HG03060 (cell line): ENCODE results near the gene WWC1.

ENCODE experiments used
- ATAC-seq: cut with Tn5 transposase; IDR thresholded peaks from one replicate; pipeline ENCODE4 v1.9.1; 2021; ENCODE audit warnings: low read depth, moderate number of reproducible peaks; ENCODE audit not compliant: unreplicated experiment

Gene WWC1

DNA sequence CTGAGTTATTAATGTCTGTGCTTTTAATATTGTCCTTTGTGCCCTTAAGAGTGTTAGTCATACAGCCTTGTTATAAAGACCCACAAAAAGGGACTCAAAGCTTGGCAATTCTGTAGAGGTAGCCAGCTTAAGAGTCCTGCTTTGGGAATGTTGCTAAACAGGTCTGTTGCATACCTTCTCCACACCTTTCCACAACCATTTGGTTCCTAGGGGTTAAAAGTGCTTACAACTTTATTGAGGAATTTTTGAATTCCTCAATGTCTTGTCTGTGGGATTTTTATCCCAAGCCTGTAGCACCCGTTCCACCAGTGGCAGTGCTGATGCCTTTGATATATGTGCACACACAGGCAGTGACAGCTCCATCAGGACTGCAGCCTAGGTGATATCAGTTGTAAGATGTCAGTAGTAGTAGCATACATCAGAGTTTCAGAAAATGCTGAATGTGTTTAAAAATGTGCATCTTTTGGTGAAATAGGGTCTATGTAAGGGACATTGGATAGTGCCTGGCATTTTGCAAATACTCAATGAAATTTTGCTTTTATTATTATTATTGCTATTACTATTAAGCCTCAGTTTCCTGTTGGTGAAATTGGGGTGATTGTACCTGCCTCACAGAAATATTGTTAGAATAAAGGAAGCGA lies 68.5 kb downstream of the WWC1 start:
- no peak for ATAC-seq

- ATAC-seq: no peak
Observed at GRCh38 chr5:168360521-168361285, 69.3 kb downstream of the WWC1 start.

- ATAC-seq: no peak
Observed at GRCh38 chr5:168362097-168362885, 70.8 kb downstream of the WWC1 start.

GRCh38 chr5:168364151-168364661 lies 72.8 kb downstream of the WWC1 start:
- ATAC-seq: no peak

DNA sequence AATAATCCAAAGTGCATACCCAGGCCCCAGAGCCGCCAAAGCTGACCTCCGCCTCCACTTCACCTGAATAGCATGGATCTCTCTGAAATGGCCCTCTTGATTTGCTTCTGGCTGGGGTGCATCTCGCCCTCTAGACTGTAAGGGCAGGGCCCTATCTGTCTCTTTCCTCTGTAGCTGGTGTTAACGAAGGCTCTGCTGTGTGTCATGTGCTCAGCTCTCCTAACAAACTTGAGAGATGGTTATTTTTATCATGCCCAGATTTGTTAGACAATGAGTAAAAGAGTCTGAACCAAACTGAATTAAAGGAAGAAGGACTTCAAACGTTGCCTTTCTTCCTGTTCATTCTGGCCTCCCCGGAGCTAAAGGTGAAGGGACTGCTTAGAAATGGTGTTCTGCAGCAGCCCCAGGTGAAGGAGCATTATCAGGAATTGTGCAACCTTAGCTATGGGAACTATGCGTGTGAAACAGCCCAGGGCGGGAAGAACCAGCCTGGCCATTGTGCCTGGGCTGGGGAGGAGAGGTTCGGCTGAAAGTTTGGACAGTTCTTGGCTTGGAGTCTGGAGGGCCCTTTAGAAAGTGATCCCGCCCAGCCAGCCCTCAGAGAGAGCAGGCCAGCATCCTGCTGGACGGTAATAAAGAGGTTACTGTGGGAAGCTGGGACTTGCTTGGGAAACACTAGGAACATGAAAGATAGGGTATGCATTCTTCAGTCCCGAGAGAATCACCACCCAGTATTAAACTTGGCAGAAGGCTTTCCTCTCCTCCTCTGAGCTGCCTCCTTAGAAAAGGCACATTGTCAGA lies 73.5 kb downstream of the WWC1 start:
- no peak for ATAC-seq

DNA sequence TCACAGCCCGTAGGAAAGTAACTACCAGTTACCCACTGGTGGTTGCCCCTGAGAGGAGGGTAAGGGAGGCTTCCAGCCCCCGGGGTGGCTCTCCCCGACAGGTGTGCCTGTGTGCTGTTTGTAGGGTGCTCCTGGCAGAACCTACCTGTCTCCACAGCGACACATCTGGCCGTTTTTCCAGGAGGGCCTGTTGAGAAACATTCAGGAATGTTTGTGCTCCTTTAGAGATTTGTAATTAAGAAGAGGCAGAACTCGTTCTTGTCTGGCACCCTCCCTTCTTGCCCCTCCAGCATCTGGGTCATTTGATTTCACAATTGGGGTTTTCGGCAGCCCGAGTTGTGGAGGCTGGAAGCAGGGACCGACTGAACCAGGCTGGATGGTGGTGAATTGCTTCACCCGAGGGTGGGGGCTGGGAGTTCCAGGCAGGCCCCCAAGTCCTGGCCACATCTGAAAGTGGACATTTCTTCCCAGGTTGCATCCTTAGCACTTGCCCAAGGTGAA lies 74.2 kb downstream of the WWC1 start:
- ATAC-seq: no peak

DNA sequence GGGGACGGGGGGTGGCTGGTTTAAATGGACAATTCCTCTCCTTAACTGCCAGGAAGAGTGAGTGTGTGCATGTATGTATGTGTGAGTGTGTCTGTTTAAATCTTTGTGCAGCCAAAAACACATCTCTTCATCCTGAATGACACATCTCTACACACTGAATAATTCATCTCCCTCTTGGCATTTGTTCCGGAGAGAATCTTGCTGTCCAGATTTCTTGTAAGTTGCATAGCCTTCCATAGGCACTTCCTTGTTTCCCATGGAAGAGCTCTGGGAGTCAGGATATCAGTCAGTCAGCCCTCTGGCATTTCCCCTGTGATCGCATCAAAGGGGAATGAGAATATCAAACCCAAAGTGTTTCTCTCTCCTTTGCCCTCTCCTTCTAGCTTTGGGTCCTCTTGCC lies 74.7 kb downstream of the WWC1 start:
- no peak for ATAC-seq

- ATAC-seq: no peak
Observed at GRCh38 chr5:168368854-168369253, 77.4 kb downstream of the WWC1 start.

GRCh38 chr5:168370831-168371230 lies 79.4 kb downstream of the WWC1 start:
- ATAC-seq: no peak

- ATAC-seq: peak; percentile 76
Observed at GRCh38 chr5:168372356-168372946, 81.0 kb downstream of the WWC1 start.

- no peak for ATAC-seq
Observed at GRCh38 chr5:168374532-168374931, 83.1 kb downstream of the WWC1 start.

DNA sequence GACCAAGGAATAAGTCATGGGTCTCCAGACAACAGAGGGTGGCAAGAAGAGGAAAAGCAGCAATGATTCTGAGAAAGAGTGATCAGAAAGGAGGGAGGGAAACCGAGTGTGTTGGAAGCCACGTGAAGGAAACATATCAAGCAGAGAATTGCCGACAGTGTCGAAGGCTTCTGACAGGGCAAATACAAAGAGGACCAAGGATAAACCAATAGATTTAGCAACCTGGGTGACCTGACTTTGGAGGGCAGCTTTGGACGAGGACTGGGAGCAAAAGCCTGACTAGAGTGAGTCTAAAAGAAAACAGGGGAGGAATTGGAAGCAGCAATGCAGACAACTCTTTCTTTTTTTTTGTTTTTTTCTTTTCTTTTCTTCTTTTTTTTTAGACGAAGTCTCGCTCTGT lies 83.8 kb downstream of the WWC1 start:
- ATAC-seq: no peak

DNA sequence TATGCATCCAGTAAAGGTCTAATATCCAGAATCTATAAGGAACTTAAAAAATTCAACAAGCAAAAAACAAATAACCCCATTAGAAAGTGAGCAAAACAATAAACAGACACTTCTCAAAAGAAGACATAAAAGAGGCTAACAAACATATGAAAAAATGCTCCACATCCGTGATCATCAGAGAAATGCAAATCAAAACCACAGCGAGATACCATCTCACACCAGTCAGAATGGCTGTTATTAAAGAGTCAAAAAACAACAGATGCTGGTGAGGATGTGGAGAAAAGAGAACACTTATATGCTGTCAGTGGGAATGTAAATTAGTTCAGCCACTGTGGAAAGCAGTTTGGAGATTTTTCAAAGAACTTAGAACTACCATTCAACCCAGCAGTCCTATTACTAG lies 86.1 kb downstream of the WWC1 start:
- no peak for ATAC-seq

DNA sequence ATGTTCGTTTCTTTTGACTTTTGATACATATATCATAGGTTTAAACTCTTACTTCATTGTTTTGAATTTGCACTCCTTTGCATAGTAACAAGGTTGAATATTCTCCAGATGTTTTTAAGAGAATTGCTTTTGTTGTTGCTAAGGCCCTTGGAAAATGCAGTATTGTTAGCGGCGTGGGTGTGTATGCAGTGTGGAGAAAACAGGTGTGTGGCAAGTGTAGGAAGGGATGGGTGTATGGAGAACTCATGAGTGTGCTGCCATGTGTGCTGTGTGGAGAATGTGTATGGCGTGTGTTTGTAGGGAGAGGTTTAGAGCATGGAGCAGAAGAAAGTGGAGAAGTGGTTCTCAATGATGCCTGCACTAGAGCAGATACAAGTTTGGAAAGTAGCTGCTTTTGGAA lies 87.3 kb downstream of the WWC1 start:
- no peak for ATAC-seq

DNA sequence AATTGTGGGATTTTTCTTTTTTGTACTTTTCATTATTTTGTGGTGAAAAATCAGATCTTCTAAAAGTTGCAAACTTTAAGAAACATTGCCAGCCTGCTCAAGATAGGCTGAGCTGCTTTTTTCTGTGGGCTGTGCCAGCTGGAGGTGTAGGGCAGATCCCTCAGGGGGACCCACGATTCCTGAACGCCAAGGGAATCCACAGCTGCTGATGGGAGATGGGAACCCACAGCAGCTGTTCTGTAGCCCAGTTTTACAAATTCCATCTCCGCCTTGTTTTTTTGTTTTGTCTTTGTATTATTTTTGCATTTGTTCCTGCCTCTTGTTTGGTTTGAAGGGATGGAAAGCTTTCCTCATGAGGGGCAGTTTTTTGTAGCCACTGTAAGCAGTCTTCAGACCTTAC lies 91.0 kb downstream of the WWC1 start:
- no peak for ATAC-seq

GRCh38 chr5:168390491-168390890 lies 99.0 kb downstream of the WWC1 start:
- no peak for ATAC-seq

- no peak for ATAC-seq
Observed at GRCh38 chr5:168393773-168394172, 102.3 kb downstream of the WWC1 start.

DNA sequence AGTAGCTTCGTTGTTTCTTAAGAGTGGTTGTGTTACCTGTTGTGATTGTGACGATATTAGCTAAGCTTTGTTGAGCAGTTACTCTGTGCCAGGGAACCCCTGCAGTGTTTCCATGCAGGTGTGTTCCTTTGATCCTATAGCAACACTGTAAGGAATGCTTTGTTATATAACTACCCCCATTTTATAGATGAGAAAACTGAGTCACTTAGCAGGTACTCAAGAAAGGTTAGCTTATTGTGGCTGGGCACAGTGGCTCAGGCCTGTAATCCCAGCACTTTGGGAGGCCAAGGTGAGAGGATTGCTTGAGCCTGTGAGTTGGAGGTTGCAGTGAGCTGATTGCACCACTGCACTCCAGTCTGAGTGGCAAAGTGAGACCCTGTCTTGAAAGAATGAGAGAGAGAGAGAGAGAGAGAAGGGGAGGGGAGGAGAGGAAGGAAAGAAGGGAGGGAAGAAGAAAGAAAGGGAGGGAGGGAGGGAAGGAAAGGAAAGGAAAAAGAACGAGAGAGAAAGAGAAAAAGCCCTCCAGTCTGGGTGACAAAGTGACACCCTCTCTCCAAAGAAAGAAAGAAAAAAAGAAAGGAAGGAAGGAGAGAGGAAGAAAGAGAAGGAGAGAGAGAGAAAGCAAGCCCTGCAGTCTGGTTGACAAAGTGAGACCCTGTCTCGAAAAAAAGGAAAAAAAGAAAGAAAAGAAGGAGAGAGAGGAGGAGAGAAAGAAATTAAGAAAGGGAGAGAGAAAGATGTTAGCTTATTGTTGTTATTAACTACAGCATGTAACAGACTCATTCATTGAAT lies 109.2 kb downstream of the WWC1 start:
- no peak for ATAC-seq

GRCh38 chr5:168401226-168401625 lies 109.8 kb downstream of the WWC1 start:
- no peak for ATAC-seq
